Measurements from ENCODE around the gene PNPLA1.

Gene PNPLA1

GRCh38 chr6:36326356-36326995 lies 56.6 kb downstream of the PNPLA1 start:
- H3K4me3 ChIP-seq (ENCODE audit: low read length) = no peak overlapping the region
- no peak for DNase-seq (ENCODE audit: low read depth)
- no peak for TF ChIP-seq CTCF (conservative IDR thresholded peaks at IDR 0.05; ENCODE audit: low read depth, low read length)

GRCh38 chr6:36327226-36327918 lies 57.5 kb downstream of the PNPLA1 start:
- no peak for TF ChIP-seq CTCF (conservative IDR thresholded peaks at IDR 0.05; ENCODE audit: low read depth, low read length)
- DNase-seq (ENCODE audit: low read depth) = no peak
- no peak overlapping the region for H3K4me3 ChIP-seq (ENCODE audit: low read length)

- H3K4me3 ChIP-seq (ENCODE audit: low read length) = no peak overlapping the region
- no peak for TF ChIP-seq CTCF (conservative IDR thresholded peaks at IDR 0.05; ENCODE audit: low read depth, low read length)
These were observed 58.0 kb downstream of the PNPLA1 start for GRCh38 chr6:36327919-36328236.

GRCh38 chr6:36328600-36328999 lies 58.7 kb downstream of the PNPLA1 start:
- DNase-seq (ENCODE audit: low read depth) = no peak
- TF ChIP-seq CTCF (conservative IDR thresholded peaks at IDR 0.05; ENCODE audit: low read depth, low read length) = no peak
- no peak overlapping the region for H3K4me3 ChIP-seq (ENCODE audit: low read length)

More at GRCh38 chr6:36327919-36328236, 58.0 kb downstream of the PNPLA1 start:
- DNase-seq (ENCODE audit: low read depth) = no peak

GRCh38 chr6:36329798-36330291 lies 60.0 kb downstream of the PNPLA1 start:
- no peak for TF ChIP-seq CTCF (conservative IDR thresholded peaks at IDR 0.05; ENCODE audit: low read depth, low read length)
- DNase-seq (ENCODE audit: low read depth) = no peak
- no peak overlapping the region for H3K4me3 ChIP-seq (ENCODE audit: low read length)

GRCh38 chr6:36330366-36330765 lies 60.5 kb downstream of the PNPLA1 start:
- DNase-seq (ENCODE audit: low read depth) = no peak
- no peak for TF ChIP-seq CTCF (conservative IDR thresholded peaks at IDR 0.05; ENCODE audit: low read depth, low read length)
- no peak overlapping the region for H3K4me3 ChIP-seq (ENCODE audit: low read length)

GRCh38 chr6:36331381-36331780 lies 61.5 kb downstream of the PNPLA1 start:
- H3K4me3 ChIP-seq (ENCODE audit: low read length) = no peak overlapping the region
- no peak for TF ChIP-seq CTCF (conservative IDR thresholded peaks at IDR 0.05; ENCODE audit: low read depth, low read length)
- DNase-seq (ENCODE audit: low read depth) = no peak
